CD14-positive monocyte (primary cell): ENCODE measurements around the gene RALGAPA2. TPM values are rescaled to one million over a fixed set of nuclear protein-coding genes. Genes with fewer than 3 reads are reported as not detected.

Source experiments
- DNase-seq, 3 donors: peaks; one replicate each; pipeline ENCODE4 v3.0.0-alpha.2; 2011 to 2022
- H2AFZ ChIP-seq: 2 replicates; pipeline ENCODE4 v1.6.0; 2012; ENCODE audit warnings: mild to moderate bottlenecking, low read depth, low read length, inconsistent platforms; ENCODE audit not compliant: insufficient read depth, poor library complexity, severe bottlenecking
- H3K27ac ChIP-seq, 2 donors: 1 replicate in 1 of 2; 2 replicates in 1 of 2; pipeline ENCODE4 v1.5.1; 2012 to 2013; ENCODE audit warnings: low read length in 2 of 2, control low read depth in 1 of 2, inconsistent platforms in 1 of 2, low read depth in 1 of 2, mild to moderate bottlenecking in 1 of 2
- H3K27me3 ChIP-seq, 2 donors: one replicate each; pipeline versions ENCODE4 v1.6.0 to v1.6.1; 2011 to 2013; ENCODE audit warnings: low read length in 2 of 2; ENCODE audit not compliant: control insufficient read depth in 2 of 2, insufficient read depth in 2 of 2
- H3K36me3 ChIP-seq, 2 donors: replicated peaks in 1 of 2; 1 replicate in 1 of 2; 2 replicates in 1 of 2; pipeline versions ENCODE4 v1.5.1 to v1.6.1; 2012 to 2013; ENCODE audit warnings: low read length in 2 of 2, control low read depth in 1 of 2, inconsistent platforms in 1 of 2, mild to moderate bottlenecking in 1 of 2; ENCODE audit not compliant: insufficient read depth in 2 of 2, control insufficient read depth in 1 of 2
- H3K4me1 ChIP-seq, 2 donors: 1 replicate in 1 of 2; 2 replicates in 1 of 2; pipeline versions ENCODE4 v1.5.1 to v1.6.1; 2012 to 2013; ENCODE audit warnings: low read length in 2 of 2, control low read depth in 1 of 2, inconsistent platforms in 1 of 2, mild to moderate bottlenecking in 1 of 2, moderate library complexity in 1 of 2; ENCODE audit not compliant: insufficient read depth in 2 of 2, control insufficient read depth in 1 of 2
- H3K4me2 ChIP-seq: replicated peaks from 2 replicates; pipeline ENCODE3; 2012; ENCODE audit warnings: low read length, moderate library complexity, mild to moderate bottlenecking; ENCODE audit not compliant: poor library complexity, severe bottlenecking; ENCODE audit errors: extremely low read depth
- H3K4me3 ChIP-seq, 3 experiments: fragments of 200-600 bp in 1 of 3; sonication (generic) in 1 of 3; replicated peaks in 1 of 3; 1 replicate in 2 of 3; 2 replicates in 1 of 3; pipeline ENCODE4 v1.5.1; 2011 to 2013; ENCODE audit warnings: low read length in 3 of 3, mild to moderate bottlenecking in 3 of 3, control low read depth in 2 of 3, low read depth in 2 of 3, inconsistent platforms in 1 of 3, moderate library complexity in 1 of 3
- H3K79me2 ChIP-seq: 2 replicates; pipeline ENCODE4 v1.6.0; 2012; ENCODE audit warnings: mild to moderate bottlenecking, control low read depth, inconsistent platforms, low read length, moderate library complexity; ENCODE audit not compliant: insufficient read depth
- H3K9ac ChIP-seq: 2 replicates; pipeline ENCODE4 v1.6.0; 2017; ENCODE audit warnings: low read length, mild to moderate bottlenecking; ENCODE audit not compliant: insufficient read depth, poor library complexity, severe bottlenecking
- H3K9me3 ChIP-seq, 2 donors: replicated peaks in 1 of 2; 1 replicate in 1 of 2; 2 replicates in 1 of 2; pipeline versions ENCODE4 v1.5.1 to v1.6.1; 2012 to 2013; ENCODE audit warnings: low read length in 2 of 2, control low read depth in 1 of 2; ENCODE audit not compliant: control insufficient read depth in 1 of 2, insufficient read depth in 1 of 2
- H4K20me1 ChIP-seq: 2 replicates; pipeline ENCODE4 v1.6.0; 2012; ENCODE audit warnings: mild to moderate bottlenecking, low read length, control low read depth, moderate library complexity; ENCODE audit not compliant: insufficient read depth
- H3K27ac Mint-ChIP-seq, 7 donors: one replicate each; pipeline ENCODE4 v1.8.0; 2020; ENCODE audit warnings: mild to moderate bottlenecking in 7 of 7, mixed read lengths in 7 of 7, moderate library complexity in 6 of 7, inconsistent platforms in 2 of 7
- H3K27me3 Mint-ChIP-seq, 3 donors: one replicate each; pipeline ENCODE4 v1.8.0; 2021 to 2022; ENCODE audit warnings: low read depth in 3 of 3, mild to moderate bottlenecking in 3 of 3, mixed read lengths in 3 of 3, moderate library complexity in 3 of 3, inconsistent platforms in 1 of 3
- H3K36me3 Mint-ChIP-seq, 2 donors: one replicate each; pipeline ENCODE4 v1.8.0; 2020; ENCODE audit warnings: mixed read lengths in 2 of 2, inconsistent platforms in 1 of 2, mild to moderate bottlenecking in 1 of 2
- H3K4me1 Mint-ChIP-seq: one replicate; pipeline ENCODE4 v1.8.0; 2020; ENCODE audit warnings: mild to moderate bottlenecking, mixed read lengths
- H3K4me3 Mint-ChIP-seq, 2 donors: one replicate each; pipeline ENCODE4 v1.8.0; 2020; ENCODE audit warnings: mild to moderate bottlenecking in 2 of 2, mixed read lengths in 2 of 2, moderate library complexity in 1 of 2
- H3K9me3 Mint-ChIP-seq, 7 donors: one replicate each; pipeline ENCODE4 v1.8.0; 2020 to 2022; ENCODE audit warnings: mixed read lengths in 7 of 7, mild to moderate bottlenecking in 6 of 7, moderate library complexity in 6 of 7, inconsistent platforms in 2 of 7
- CTCF ChIP-seq: fragments of 200-600 bp; IDR thresholded peaks from one replicate; pipeline ENCODE4 v1.8.0; 2022; ENCODE audit warnings: antibody characterized with exemption, mild to moderate bottlenecking
- WGBS: methylation state at CpG from one replicate; pipeline ENCODE4 v1.1.5; 2013; ENCODE audit warnings: missing lambda C conversion rate; ENCODE audit not compliant: insufficient coverage; 5-methylcytosine and 5-hydroxymethylcytosine counted together
- intact Hi-C, 2 donors: fragments of 100-400 bp; cut with micrococcal nuclease; formaldehyde crosslinking; loops; one replicate each; pipeline versions ENCODE4 v1.15.0 to v1.15.1; 2023
- polyA plus RNA-seq, 3 donors: library from polyadenylated mRNA; depleted of rRNA in 1 of 3; unstranded in 2 of 3; stranded (reverse) in 1 of 3; fragments of 300-500 nt in 2 of 3; fragments of >200 nt in 1 of 3; fragmentation: Illumina TruSeq in 2 of 3; gene quantifications; 1 replicate in 2 of 3; 2 replicates in 1 of 3; pipeline ENCODE4 v1.2.3, GENCODE V29; 2012 to 2021

RALGAPA2 gene
- polyA plus RNA-seq, 3 donors = 6.2 to 13.0 (median 8.9) TPM

- H3K27me3 ChIP-seq = no peaks in the 10 kb centered on the region
- no peak for TF ChIP-seq CTCF
- no peak overlapping the region for H3K9ac ChIP-seq
- Mint-ChIP-seq H3K36me3 (peaks cover 66 to 84% of the 10 kb centered on the region in 2 donors), H3K27ac (no peak overlapping the region), H3K4me1 (no peaks in the 10 kb centered on the region), H3K27me3 (peaks cover 0 to 2% (median 0%) of the 10 kb centered on the region in 3 donors), H3K4me3 (no peak overlapping the region), H3K9me3 (no peaks in the 10 kb centered on the region)
- H3K4me3 ChIP-seq = no peak overlapping the region
- no peak overlapping the region for H3K4me2 ChIP-seq
- WGBS = no CpG with 5 or more reads among the region's 2 CpGs
- no peak overlapping the region for H2AFZ ChIP-seq
- no peaks in the 10 kb centered on the region for H4K20me1 ChIP-seq
- no peaks in the 10 kb centered on the region for H3K4me1 ChIP-seq
- H3K27ac ChIP-seq = no peak overlapping the region
- peaks cover 52 to 87% of the 10 kb centered on the region in 2 donors for H3K36me3 ChIP-seq
- no peaks in the 10 kb centered on the region for H3K9me3 ChIP-seq
- intact Hi-C loops = loop anchor here in 1 of 2 donors (10.0 kb wide), 1 partner anchor 513 kb away; no protein-coding TSS in a partner anchor
- no peaks in the 10 kb centered on the region for H3K79me2 ChIP-seq
- DNase-seq = no peak
These were observed 114.5 kb downstream of the RALGAPA2 start for GRCh38 chr20:20597966-20598365.

GRCh38 chr20:20594171-20594530 is 118.3 kb downstream of the RALGAPA2 start:
- Histone ChIP-seq H3K27ac (no peak overlapping the region), H3K4me1 (no peaks in the 10 kb centered on the region), H3K9me3 (no peaks in the 10 kb centered on the region), H3K9ac (no peak overlapping the region), H2AFZ (no peak overlapping the region), H3K27me3 (no peaks in the 10 kb centered on the region), H4K20me1 (no peaks in the 10 kb centered on the region), H3K4me2 (no peak overlapping the region), H3K4me3 (no peak overlapping the region), H3K36me3 (peaks cover 44 to 85% of the 10 kb centered on the region in 2 donors), H3K79me2 (no peaks in the 10 kb centered on the region)
- no CpG with 5 or more reads among the region's 1 CpG for WGBS
- peak; percentile 39 for TF ChIP-seq CTCF
- intact Hi-C loops = loop anchor here in 1 of 2 donors (10.0 kb wide), 1 partner anchor 509 kb away; no protein-coding TSS in a partner anchor
- DNase-seq = no peak
- Mint-ChIP-seq H3K4me1 (no peaks in the 10 kb centered on the region), H3K36me3 (peaks cover 60 to 80% of the 10 kb centered on the region in 2 donors), H3K4me3 (no peak overlapping the region), H3K27ac (no peak overlapping the region), H3K27me3 (peaks cover 0 to 2% (median 0%) of the 10 kb centered on the region in 3 donors), H3K9me3 (no peaks in the 10 kb centered on the region)
